ENCODE data around the gene TP53INP2.
"Not testable (repeated sequence)": the region's sequence is repeated elsewhere in the genome, so short reads cannot be mapped to it uniquely, and the experiment has no call there.

Gene TP53INP2

DNA sequence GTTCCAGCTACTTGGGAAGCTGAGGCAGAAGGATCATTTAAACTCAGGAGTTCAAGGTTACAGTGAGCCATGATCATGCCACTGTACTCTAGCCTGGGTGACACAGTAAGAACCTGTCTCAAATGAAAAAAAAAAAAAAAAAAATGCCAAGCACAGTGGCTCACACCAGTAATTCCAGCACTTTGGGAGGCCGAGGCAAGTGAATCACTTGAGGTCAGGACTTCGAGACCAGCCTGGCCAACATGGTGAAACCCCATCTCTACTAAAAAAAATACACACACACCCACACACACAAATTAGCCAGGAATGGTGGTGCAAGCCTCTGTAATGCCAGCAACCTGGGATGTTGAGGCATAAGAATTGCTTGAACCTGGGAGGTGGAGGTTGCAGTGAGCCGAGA is 18.4 kb downstream of the TP53INP2 start:
- DNase-seq, result not testable (repeated sequence)

DNA sequence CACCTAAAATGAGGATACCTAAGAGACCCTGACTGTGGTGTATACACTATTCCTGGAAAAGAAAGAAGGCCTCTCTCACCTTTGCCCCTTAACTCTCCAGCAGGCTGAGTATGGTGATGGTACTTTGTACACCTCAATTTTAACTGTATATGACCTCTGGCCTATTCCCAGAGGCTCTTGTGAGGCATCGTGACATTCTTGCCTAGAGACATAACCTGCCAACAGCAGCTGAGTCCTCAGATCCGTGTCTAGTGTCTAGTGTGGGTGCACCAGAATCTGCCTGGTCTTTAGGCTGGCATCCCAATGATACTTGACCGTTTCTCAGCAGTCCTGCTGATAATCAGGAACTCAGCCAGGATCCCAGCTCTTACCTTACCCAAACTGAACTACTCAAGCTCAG is 20.0 kb downstream of the TP53INP2 start:
- DNase-seq, result no peak

GRCh38 chr20:34729416-34729815 is 25.3 kb downstream of the TP53INP2 start:
- no peak for DNase-seq

- no peak for DNase-seq
Measured at GRCh38 chr20:34732523-34732922, 28.4 kb downstream of the TP53INP2 start.

DNA sequence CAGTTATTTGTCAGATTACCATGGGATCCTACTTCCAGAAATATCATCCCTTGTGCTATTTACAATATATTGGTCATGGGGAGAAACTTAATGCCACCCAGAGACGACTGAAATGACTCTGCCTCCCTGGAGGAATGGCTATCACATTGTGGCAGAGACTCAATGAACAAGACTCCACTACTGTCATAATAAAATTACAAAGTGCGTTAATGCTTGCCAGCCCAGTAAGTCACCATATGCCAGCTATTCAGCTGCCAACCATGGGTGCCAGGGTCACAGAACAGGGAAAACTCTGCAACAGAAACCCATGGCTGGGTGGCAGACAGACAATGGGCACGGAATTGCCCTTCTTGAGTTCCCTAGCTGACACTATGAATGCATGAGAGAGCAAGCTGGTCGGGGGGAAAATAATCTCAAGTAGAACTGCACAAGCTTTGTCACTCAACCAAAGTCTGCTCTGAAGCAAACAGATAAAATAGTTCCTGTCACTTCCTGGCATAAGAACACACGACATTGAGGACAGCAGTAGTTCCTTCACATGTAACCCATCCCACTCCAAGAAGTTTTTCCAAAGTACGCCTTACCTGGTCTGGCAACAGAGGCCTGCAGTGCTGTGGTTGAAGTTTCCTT is 32.1 kb downstream of the TP53INP2 start:
- DNase-seq, result peak; percentile 14 to 53

DNA sequence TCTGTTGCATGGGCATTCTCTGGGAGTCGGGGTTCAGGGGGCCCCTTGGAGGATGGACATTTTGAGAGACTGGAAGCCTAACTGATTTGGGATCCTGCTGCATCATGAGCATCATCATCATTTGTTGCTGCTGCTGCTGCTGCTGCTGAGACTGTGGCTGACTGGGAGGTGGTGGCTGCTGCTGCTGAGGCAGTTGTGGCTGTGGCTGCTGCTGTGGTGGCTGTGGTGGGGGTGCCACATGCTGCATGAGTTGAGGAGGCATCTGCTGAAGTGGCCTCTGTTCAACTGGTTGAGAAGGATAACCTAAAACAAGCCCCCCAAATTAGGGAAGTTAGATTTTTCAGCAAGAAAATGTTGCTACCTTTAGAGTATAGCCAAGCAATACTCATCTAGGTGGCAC is 38.9 kb downstream of the TP53INP2 start:
- DNase-seq, result no peak

DNA sequence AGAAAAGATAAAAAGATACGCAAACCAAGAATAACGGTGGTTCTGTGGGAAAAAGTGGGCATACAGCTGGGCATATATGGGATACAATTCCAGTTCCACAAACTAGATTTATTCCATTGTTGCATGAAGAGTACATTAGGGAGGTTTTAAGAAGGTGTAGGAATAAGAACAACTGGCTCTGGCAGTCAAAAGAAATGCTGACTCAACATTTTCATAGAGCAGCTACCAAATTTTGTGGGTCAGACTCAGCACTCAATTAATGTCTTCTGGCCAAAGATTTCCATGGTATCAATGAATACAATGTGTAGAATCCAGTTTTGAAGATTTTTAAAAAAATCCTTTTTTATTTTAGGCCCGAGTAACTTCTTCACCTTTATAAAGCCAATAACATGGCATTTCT is 40.2 kb downstream of the TP53INP2 start:
- no peak for DNase-seq

GRCh38 chr20:34744847-34745246 is 40.7 kb downstream of the TP53INP2 start:
- DNase-seq, result no peak

- DNase-seq, result no peak
Measured at GRCh38 chr20:34746674-34747073, 42.5 kb downstream of the TP53INP2 start.

GRCh38 chr20:34747479-34747878 is 43.3 kb downstream of the TP53INP2 start:
- DNase-seq, result no peak

- no peak for DNase-seq
Measured at GRCh38 chr20:34748709-34749108, 44.6 kb downstream of the TP53INP2 start.

DNA sequence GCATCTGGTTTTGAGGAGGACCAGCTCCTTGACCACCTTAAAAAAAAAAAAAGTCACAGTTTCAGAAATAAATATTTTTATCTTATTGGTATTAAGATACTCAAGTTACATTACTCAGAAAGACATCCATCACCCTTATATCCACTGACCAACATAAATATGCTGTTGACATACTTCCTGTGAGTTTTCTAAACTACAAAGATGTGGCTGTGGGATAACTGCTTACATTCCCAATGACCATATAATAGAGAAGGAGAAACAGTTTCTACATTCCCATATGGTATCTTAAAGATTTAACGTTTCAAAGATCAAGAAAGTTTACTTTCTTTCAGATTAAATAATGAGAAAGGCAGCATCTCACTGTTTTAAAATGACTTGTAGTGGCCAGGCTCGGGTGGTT is 46.3 kb downstream of the TP53INP2 start:
- DNase-seq, result no peak

DNA sequence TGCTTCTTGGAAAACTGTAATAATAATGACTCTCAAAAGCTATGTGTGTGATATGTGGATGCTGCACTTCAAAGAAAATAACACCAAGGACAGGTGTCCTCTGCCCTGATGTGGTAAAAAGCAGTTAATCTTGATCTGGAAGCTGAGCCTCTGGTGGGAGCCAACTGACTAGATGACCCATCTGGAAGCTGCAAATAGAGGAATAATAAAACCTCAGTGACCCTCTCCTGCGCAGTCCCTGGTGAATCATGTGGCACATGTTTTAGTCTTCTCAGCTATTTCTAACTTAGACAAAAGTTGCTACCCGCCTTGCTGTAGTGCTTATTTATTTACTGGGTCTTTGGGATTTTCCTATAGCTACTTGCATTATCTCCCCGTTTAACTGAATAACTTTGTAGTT is 47.3 kb downstream of the TP53INP2 start:
- no peak for DNase-seq

- DNase-seq, result no peak
Measured at GRCh38 chr20:34753706-34754461, 49.7 kb downstream of the TP53INP2 start.

- DNase-seq, result no peak
Measured at GRCh38 chr20:34754611-34755010, 50.5 kb downstream of the TP53INP2 start.

- no peak for DNase-seq
Measured at GRCh38 chr20:34755367-34755766, 51.2 kb downstream of the TP53INP2 start.

GRCh38 chr20:34762031-34762555 is 57.9 kb downstream of the TP53INP2 start:
- no peak for DNase-seq

All from cerebellar nuclear complex (tissue), 1 donor.